SIG-M5 (cell line): ENCODE measurements around the gene CELF5.
"Not testable (repeated sequence)": the region's sequence is repeated elsewhere in the genome, so short reads cannot be mapped to it uniquely, and the experiment has no call there.

Experiments used
- DNase-seq: peaks from one replicate; lab custom pipeline; 2025; lab: John Stamatoyannopoulos, UW

Gene CELF5

GRCh38 chr19:3190470-3190770 lies 34.0 kb upstream of the CELF5 start:
- no peak for DNase-seq

GRCh38 chr19:3190921-3191805 lies 33.3 kb upstream of the CELF5 start:
- DNase-seq = no peak

DNA sequence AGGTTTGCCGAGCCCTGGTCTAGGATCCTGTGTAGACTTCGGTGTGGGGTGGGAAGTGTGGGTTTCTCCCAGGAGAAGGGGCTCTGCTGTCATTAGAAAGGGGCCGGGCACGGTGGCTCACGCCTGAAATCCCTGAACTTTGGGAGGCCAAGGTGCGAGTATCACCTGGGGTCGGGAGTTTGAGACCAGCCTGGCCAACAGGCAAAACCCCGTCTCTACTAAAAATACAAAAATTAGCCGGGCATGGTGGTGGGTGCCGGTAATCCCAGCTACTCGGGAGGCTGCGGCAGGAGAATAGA lies 32.7 kb upstream of the CELF5 start:
- not testable (repeated sequence) for DNase-seq

DNA sequence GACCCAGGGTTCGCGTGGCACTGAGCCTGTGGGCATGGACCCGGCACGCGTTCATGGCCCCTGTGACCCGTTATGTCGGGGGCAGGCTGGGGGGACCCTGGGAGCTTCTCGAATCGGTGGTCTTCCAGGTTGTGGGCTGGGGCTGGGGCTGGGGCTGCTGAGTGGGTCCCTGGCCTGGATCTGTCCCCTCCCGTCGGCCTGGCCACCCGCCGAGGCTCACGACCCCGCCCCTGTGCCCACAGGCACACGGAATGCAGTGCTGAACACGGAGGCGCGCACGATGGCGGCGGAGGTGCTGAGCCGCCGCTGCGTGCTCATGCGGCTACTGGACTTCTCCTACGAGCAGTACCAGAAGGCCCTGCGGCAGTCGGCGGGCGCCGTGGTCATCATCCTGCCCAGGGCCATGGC lies 32.2 kb upstream of the CELF5 start:
- DNase-seq = no peak

DNA sequence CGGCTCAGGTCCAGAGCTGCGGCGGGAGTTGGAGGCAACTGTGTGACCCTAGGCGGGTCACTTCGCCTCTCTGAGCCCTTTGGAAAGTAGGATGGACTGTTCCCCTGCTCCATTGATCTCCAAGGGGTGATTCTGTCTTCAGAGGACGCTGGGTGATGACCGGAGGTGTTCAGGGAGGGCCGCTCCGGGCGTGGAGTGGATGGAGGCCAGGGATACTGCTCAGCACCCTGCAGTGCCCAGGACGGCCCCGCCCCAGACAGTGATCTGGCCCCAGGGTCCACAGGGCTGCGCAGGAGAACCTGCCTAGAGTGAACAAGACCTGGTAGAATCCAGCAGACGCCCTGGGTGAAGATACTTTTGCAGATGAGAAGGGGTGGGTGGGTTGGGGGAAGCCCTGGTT lies 31.8 kb upstream of the CELF5 start:
- DNase-seq = no peak

DNA sequence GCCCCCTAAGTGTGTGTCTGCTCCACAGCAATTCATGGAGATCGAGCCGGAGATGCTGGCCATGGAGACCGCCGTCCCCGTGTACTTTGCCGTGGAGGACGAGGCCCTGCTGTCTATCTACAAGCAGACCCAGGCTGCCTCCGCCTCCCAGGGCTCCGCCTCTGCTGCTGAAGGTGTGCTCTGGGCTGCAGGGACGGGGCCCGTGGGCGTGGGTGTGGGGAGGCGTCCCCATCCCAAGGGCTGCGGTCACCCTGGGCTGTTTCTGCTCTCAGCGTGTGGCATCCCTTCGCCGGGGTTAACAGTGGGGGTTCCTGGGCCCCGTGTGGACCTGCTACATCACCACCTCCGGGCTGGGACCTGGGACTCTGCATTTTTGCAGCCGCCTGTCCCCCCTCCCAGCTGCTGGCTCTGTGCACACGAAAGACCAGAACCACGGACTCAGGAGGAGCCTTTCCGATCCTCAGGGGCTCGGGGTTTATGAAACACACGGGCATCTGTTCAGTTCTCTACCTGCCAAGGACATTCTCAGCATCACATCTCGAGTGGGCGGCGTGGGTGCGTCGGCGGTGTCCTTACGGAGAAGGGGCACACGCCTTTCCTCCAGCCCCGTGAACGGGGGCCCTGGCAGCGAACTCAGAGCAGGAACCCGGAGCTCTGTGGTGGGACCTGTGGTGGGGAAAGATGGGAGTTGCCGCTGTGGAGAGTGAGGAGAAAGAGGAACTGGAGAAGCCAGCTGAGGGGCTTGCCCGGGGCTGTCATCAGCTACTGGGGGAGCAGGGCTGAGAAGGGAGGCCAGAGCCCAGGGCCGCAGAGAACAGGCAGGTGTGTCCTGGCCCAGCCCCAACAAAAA lies 31.0 kb upstream of the CELF5 start:
- peak; percentile 16 for DNase-seq

DNA sequence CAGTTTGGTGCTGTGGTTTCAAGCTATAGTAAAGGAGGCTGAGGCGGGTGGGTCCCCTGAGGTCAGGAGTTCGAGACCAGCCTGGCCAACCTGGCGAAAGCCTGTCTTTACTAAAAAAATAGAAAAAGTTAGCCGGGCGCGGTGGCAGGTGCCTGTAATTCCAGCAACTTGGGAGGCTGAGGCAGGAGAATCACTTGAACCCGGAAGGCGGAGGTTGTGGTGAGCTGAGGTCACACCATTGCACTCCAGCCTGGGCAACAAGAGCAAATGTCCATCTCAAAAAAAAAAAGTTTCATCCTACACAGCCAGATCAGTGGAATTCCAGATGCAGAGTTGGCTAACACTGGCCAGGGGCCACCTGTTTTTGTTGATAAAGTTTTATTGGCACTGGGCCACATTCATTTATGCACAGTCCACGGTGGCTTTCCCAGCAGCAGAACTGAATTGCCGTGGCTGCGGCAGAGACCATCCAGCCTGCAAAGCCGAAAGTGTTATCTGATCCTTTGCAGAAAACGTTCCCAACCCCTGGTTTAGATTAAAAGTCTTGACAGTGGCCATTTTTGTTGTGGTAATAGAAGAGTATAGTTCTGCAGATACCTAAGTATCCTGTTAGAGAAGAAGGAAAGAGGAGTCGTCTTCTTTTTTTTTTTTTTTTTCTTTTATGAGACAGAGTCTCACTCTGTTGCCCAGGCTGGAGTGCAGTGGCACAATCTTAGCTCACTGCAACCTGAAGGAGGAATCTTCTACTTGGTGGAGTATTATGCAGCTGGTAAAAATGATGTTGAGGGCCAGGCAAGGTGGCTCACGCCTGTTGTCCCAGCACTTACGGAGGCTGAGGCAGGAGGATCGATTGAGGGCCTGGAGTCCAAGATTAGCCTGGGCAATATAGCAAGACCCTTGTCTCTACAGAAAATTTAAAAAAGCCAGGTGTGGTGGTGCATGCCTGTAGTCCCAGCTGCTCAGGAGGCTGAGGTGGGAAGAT lies 30.1 kb upstream of the CELF5 start:
- no peak for DNase-seq

DNA sequence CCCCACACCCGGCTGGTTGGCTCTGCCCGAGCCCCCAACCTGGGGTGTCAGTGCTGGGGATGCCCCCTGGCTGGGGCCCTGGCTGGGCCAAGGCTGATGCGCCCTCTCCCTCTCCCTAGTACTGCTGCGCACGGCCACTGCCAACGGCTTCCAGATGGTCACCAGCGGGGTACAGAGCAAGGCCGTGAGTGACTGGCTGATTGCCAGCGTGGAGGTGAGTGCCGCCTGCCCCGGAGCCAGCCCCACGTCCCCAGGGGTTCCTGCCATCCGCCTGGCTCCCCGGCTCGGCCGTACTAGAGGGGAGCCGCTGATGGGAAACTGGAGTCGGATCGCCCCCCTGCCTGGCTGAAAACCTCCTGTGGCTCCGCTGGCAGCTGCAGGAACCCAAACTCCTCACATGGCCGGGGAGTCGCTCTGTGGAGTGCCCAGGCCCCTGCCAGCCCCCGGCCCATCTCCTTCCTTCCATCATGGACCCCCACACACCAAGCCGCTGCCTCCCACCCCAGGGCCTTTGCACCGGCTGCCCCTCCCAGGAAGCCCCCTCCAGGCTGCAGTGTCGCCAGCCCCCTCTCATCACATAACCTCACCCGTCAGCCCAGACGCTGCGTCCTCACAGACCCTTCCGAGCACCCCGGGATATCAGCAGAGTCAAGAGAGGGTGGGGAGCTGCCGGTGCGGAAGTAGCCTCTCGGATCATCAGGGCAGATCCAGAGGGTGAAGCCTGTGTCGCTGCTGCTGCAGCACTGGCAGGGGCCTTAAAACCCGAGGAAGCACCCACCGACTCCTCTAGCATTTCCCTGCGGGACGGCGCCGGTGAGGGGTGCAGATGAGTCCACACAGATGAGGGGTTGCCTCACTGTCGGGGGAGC lies 28.2 kb upstream of the CELF5 start:
- DNase-seq = no peak

- no peak for DNase-seq
Measured at GRCh38 chr19:3196933-3197205, 27.6 kb upstream of the CELF5 start.

DNA sequence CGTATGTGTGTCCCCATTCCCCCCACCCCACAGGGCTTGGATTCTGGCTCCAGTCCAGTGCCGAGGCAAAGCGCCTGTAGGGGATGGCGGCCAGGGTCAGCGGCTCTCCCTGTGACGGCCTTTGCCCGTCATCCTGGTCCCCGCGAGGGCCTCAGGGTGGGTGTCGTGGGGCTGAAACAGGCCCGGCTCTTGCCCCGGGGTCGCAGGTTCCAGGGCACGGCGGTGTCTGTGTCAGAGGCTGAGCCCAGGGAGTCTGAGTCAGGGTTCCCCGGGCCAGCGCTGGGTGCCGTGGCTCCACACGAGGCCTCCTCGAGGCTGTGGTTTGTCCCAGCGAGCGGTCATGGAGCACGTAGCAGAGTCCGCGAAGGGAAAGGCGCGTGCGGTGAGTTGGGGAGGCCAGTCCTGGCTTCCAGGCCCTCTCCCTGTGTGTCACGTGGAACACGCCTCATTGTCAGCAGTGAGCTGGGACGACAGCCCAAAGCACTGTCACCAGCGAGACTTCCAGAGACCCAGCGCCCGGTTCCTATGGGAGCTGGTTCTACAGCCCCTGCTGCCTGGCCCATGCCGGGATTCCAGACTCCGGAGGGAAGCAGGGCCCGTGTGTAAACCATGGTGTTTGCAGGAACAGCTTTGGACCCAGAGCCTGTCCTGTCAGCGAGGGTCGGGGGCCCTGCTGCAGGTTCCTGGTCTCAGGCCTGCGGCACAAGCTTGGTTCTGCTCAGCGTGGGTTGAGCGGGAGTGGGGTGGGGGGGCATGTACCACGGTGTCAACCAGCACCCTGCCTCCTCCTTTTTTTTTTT lies 25.4 kb upstream of the CELF5 start:
- DNase-seq = no peak

GRCh38 chr19:3201072-3201700 lies 23.3 kb upstream of the CELF5 start:
- DNase-seq = no peak

- DNase-seq = no peak
Measured at GRCh38 chr19:3201911-3202310, 22.6 kb upstream of the CELF5 start.

- DNase-seq = no peak
Measured at GRCh38 chr19:3202346-3202745, 22.1 kb upstream of the CELF5 start.

DNA sequence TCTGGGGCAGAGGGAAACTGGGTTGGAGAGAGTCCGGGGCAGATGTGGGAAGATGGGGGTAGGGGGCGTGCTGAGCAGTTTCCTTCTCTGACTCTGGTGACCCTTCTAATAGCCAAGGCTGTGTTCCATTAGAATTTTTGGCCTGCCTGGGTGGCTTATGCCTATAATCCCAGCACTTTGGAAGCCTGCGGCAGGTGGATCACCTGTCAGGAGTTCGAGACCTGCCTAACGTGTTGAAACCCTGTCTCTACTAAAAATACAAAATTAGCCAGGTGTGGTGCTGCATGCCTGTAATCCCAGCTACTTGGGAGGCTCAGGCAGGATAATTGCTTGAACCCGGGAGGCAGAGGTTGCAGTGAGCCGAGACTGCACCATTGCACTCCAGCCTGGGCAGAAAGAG lies 21.6 kb upstream of the CELF5 start:
- not testable (repeated sequence) for DNase-seq

DNA sequence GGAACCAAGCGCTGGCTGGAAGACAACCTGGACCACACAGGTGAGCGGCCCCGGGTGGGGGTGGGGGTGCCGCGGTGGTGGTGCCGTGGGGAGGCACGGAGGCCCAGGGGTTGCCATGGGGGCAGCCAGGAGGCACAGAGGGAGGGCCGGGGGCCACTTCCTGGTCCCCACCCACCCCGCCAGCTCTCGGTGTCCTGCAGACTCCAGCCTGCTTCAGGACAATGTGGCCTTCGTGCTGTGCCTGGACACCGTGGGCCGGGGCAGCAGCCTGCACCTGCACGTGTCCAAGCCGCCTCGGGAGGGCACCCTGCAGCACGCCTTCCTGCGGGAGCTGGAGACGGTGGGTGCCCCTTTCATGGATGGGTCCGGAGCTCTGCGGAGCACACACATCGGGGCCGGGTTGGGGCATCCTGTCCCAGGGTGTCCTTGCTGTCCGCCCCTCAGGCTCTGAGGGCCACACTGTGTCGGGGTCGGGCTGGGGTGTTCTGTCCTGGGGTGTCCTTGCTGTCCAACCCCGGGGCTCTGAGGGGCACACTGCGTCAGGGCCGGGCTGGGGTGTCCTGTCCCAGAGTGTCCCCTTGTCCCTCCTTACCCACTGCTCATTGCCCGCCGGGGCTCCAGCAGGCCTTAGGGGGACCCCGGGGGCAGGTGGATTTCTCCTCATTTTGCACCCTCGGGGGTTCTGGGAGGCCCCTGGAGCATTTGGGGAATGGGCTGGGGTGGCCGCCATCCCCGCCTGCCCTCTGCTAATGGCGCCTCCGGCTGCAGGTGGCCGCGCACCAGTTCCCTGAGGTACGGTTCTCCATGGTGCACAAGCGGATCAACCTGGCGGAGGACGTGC lies 20.4 kb upstream of the CELF5 start:
- no peak for DNase-seq

DNA sequence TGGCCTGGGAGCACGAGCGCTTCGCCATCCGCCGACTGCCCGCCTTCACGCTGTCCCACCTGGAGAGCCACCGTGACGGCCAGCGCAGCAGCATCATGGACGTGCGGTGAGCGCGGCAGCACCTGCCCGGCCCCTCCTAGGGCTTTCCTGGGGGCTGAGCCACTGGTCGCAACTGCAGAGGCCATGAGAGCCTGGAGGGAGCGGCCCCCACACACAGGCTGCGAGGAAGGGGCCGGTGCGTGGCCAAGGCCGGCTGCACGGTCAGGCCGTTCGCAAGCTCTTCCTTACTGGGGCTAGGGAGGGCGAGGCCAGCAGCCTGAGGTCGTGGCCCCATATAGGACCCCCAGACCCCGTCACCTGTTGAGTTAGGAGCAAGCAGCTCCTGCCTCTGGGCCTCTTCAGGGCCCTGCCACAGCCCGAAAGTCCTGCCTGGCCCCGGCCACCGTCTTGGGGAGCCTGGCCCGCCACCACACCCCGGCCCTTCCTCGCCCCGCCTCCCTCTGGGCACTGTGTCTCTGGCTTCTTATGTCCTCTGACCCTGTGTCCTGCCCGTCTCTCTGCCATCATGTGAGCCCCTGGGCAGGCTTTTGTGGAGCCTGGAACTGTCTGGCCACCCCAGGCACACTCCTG lies 19.7 kb upstream of the CELF5 start:
- no peak for DNase-seq

GRCh38 chr19:3206216-3206953 lies 18.1 kb upstream of the CELF5 start:
- no peak for DNase-seq
